ENCODE measurements around the gene USP32.

Gene USP32

DNA sequence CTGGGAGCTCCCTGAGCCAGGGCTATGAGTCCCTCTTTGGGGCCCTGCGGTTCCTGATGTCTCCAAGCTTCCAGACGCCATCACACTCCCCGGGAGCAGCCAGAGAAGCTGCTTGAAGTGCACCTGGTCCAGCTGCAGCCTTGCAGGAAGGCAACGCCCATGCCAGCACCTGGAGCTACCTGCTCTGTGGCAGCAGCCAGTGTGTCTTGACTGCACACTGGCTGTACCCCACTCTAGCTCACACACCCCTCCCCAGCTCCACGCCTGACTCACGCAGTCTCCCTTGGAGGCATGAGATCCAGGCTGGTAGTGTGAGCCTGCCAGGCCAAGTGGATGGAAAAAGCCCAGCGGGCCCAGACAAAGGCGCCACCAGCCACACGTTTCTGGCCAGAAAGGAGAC, 63.3 kb downstream of the USP32 start:
- peaks cover 11% of the 10 kb centered on the region; the same call in 1 of the 2 replicates for H3K9me3 ChIP-seq (ENCODE audit: insufficient read depth, low read length)
- no peak for TF ChIP-seq EZH2phosphoT487 (conservative IDR thresholded peaks at IDR 0.05; ENCODE audit: low read length)
- TF ChIP-seq, protein P1, sequence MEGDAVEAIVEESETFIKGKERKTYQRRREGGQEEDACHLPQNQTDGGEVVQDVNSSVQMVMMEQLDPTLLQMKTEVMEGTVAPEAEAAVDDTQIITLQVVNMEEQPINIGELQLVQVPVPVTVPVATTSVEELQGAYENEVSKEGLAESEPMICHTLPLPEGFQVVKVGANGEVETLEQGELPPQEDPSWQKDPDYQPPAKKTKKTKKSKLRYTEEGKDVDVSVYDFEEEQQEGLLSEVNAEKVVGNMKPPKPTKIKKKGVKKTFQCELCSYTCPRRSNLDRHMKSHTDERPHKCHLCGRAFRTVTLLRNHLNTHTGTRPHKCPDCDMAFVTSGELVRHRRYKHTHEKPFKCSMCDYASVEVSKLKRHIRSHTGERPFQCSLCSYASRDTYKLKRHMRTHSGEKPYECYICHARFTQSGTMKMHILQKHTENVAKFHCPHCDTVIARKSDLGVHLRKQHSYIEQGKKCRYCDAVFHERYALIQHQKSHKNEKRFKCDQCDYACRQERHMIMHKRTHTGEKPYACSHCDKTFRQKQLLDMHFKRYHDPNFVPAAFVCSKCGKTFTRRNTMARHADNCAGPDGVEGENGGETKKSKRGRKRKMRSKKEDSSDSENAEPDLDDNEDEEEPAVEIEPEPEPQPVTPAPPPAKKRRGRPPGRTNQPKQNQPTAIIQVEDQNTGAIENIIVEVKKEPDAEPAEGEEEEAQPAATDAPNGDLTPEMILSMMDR (IDR thresholded peaks at IDR 0.05; ENCODE audit: insufficient read depth, low read length, poor library complexity, severe bottlenecking): no peak
- H3K36me3 ChIP-seq (ENCODE audit: low read length): no peaks in the 10 kb centered on the region
- no peaks in the 10 kb centered on the region for H4K20me1 ChIP-seq (ENCODE audit: low read depth, low read length)
- no peak overlapping the region for H3K27ac ChIP-seq (ENCODE audit: low read depth, low read length)
- peaks cover 7% of the 10 kb centered on the region; the same call in 1 of the 2 replicates for H3K79me2 ChIP-seq (ENCODE audit: insufficient read depth, low read length)
- no peak overlapping the region for H3K9ac ChIP-seq (ENCODE audit: low read length)
- H3K4me2 ChIP-seq (ENCODE audit: low read depth, low read length, poor library complexity, severe bottlenecking): no peak overlapping the region
- no peak overlapping the region for H3K4me3 ChIP-seq (ENCODE audit: insufficient read depth, low read length, poor library complexity, severe bottlenecking)
- no peaks in the 10 kb centered on the region for H3F3A ChIP-seq (ENCODE audit: insufficient read depth)
- H3K27me3 ChIP-seq (ENCODE audit: low read length): no peaks in the 10 kb centered on the region
- H2AFZ ChIP-seq (ENCODE audit: low read depth, low read length, severe bottlenecking): no peak overlapping the region
- no peaks in the 10 kb centered on the region for H3K9me2 ChIP-seq (replicated peaks; ENCODE audit: insufficient read depth, low read length)

DNA sequence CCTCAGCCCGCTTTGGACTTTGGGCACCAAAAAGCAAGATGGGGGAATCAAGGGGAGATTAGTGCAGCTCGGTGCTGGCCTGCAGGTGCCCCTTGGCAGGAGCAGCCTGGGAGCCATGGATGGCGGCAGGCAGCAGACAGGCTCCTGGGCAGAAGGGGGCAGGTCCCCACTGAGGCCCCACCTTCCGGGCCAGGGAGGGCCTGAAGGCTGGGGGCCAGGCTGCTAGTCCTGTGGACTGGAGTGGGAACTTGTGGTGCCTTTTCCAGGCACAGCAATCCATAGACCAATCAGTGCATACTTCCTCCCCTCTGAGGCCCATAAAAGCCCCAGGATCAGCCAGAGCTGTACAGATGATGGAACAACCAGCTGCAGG, 64.0 kb downstream of the USP32 start:
- Histone ChIP-seq H3K27ac (ENCODE audit: low read depth, low read length) (no peak overlapping the region), H2AFZ (ENCODE audit: low read depth, low read length, severe bottlenecking) (no peak overlapping the region), H3K4me2 (ENCODE audit: low read depth, low read length, poor library complexity, severe bottlenecking) (no peak overlapping the region), H3F3A (ENCODE audit: insufficient read depth) (no peaks in the 10 kb centered on the region), H3K9ac (ENCODE audit: low read length) (no peak overlapping the region), H3K27me3 (ENCODE audit: low read length) (no peaks in the 10 kb centered on the region), H4K20me1 (ENCODE audit: low read depth, low read length) (no peaks in the 10 kb centered on the region), H3K79me2 (ENCODE audit: insufficient read depth, low read length) (peaks cover 7% of the 10 kb centered on the region; the same call in 1 of the 2 replicates), H3K9me3 (ENCODE audit: insufficient read depth, low read length) (peaks cover 11% of the 10 kb centered on the region; the same call in 1 of the 2 replicates), H3K9me2 (replicated peaks; ENCODE audit: insufficient read depth, low read length) (no peaks in the 10 kb centered on the region), H3K4me3 (ENCODE audit: insufficient read depth, low read length, poor library complexity, severe bottlenecking) (no peak overlapping the region), H3K36me3 (ENCODE audit: low read length) (no peaks in the 10 kb centered on the region)
- TF ChIP-seq, protein P1 (IDR thresholded peaks at IDR 0.05; ENCODE audit: insufficient read depth, low read length, poor library complexity, severe bottlenecking): no peak
- TF ChIP-seq EZH2phosphoT487 (conservative IDR thresholded peaks at IDR 0.05; ENCODE audit: low read length): no peak

DNA sequence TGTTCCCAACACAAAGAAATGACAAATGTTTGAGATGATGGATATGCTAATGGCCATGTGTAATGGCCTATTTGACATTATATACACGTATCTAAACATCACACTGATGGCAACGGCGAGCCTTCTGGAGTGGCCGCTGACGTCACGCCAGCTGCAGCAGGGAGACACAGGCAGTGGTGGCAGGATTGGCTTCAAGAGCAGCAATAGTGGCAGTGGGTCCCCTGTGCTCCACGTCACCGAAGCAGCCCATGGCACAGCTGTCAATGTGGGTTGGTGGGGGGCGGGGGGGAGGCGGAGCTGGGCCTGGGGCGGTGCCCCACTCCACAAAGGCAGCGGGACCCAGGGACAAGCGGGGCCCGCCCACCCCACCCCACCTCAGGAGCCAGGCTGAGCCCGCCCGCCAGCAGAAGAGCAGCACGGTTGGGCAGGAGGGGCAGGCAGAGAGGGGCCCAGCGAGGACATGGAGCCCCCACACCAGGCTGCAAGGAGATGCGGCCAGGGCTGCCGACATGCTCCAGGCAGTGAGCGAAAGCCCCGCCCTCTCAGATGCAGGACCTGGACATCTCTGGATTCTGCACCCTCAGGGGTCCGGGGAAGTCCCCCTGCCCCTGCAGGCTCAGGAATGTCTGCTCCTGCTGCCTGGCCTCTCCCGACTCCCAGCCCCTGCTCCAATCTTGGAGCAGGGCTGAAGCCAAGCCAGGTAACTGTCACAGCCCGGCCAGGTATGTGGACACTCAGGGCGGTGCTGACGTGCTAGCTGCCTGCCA, 64.6 kb downstream of the USP32 start:
- no peaks in the 10 kb centered on the region for H3K36me3 ChIP-seq (ENCODE audit: low read length)
- H3K4me2 ChIP-seq (ENCODE audit: low read depth, low read length, poor library complexity, severe bottlenecking): no peak overlapping the region
- H3K79me2 ChIP-seq (ENCODE audit: insufficient read depth, low read length): peaks cover 7% of the 10 kb centered on the region; the same call in 1 of the 2 replicates
- H3K9me3 ChIP-seq (ENCODE audit: insufficient read depth, low read length): peaks cover 11% of the 10 kb centered on the region; the same call in 1 of the 2 replicates
- no peak overlapping the region for H3K4me3 ChIP-seq (ENCODE audit: insufficient read depth, low read length, poor library complexity, severe bottlenecking)
- H4K20me1 ChIP-seq (ENCODE audit: low read depth, low read length): no peaks in the 10 kb centered on the region; the same call in 1 of the 2 replicates
- H3K27ac ChIP-seq (ENCODE audit: low read depth, low read length): no peak overlapping the region
- no peaks in the 10 kb centered on the region for H3K9me2 ChIP-seq (replicated peaks; ENCODE audit: insufficient read depth, low read length)
- H3K27me3 ChIP-seq (ENCODE audit: low read length): no peaks in the 10 kb centered on the region
- no peak overlapping the region for H3K9ac ChIP-seq (ENCODE audit: low read length)
- no peak overlapping the region for H2AFZ ChIP-seq (ENCODE audit: low read depth, low read length, severe bottlenecking)
- TF ChIP-seq, protein P1 (IDR thresholded peaks at IDR 0.05; ENCODE audit: insufficient read depth, low read length, poor library complexity, severe bottlenecking): no peak
- no peak for TF ChIP-seq EZH2phosphoT487 (conservative IDR thresholded peaks at IDR 0.05; ENCODE audit: low read length)
- no peaks in the 10 kb centered on the region for H3F3A ChIP-seq (ENCODE audit: insufficient read depth)

Measured in SU-DHL-6 (cell line).